Embryonic facial prominence (tissue), 1 donor: ENCODE results near the gene C1QL2.

Experiments used
- DNase-seq: peaks from one replicate; pipeline ENCODE4 v3.0.0-alpha.2; 2016; ENCODE audit errors: extremely low spot score

C1QL2 gene

GRCh38 chr2:119106301-119106897, 52.2 kb downstream of the C1QL2 start:
- peak; percentile 46 for DNase-seq
